SK-MEL-5 (cell line): ENCODE data around the gene PRKAG2. TPM values are rescaled to one million over a fixed set of nuclear protein-coding genes. Genes with fewer than 3 reads are reported as not detected.

Experiments
- DNase-seq: peaks from one replicate; pipeline ENCODE4 v3.0.0-alpha.2; 2016; ENCODE audit warnings: low read depth, low spot score
- in situ Hi-C: cut with HindIII; loops from 2 replicates; pipeline ENCODE4 v1.10.0; 2016; ENCODE audit warnings: low sequenced_read_pairs, high pct_unique_total_duplicates, low pct_unique_long_range_greater_than_20kb
- total RNA-seq: library from RNA; depleted of rRNA; stranded (reverse); fragments of >200 nt; shearing (Covaris generic); gene quantifications from 2 replicates; pipeline ENCODE4 v1.2.3, GENCODE V29; 2014

The PRKAG2 gene
- total RNA-seq, 1 experiment from 2014 or later = 8.8 TPM

DNA sequence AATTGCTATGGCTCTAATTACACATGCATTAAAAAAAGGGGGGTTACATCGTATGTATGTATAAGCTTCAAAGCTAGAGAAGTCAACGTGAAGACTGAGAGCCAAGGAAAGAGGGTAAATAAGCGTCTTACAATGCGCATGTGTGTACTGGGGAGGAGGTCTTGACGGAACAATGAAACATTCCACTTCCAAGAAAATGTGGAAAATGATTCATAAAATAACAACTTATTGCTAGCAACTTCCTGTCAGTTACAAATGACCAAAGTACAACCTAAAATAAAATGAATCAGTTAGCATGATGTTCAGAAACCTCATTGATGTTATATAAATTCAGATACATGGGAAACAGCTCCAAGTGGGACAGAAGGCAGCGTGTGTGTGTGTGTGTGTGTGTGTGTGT, 253.1 kb downstream of the PRKAG2 start:
- no peak for DNase-seq
- in situ Hi-C loops = no loop called here

GRCh38 chr7:151621961-151622360, 255.0 kb downstream of the PRKAG2 start:
- DNase-seq = no peak
- in situ Hi-C loops = no loop called here

GRCh38 chr7:151616443-151617213, 260.3 kb downstream of the PRKAG2 start:
- in situ Hi-C loops = no loop called here
- no peak for DNase-seq

DNA sequence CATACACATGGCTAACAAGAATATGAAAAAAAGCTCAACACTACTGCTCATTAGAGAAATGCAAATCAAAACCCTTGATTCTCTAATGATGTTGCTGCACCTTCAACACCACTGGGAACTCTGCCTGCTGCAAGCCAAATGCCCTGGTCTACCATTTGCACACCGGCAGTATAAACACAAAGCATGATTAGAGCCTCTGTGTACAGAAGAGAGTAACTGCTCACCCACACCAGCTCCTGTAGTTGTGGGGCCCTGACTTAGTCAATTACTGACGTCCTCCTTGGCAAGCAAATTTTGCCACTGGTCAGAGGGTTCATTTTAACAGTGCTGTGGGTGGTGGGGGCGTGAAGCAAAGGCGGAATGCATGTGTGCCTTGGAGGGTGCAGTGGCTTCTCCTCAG, 261.1 kb downstream of the PRKAG2 start:
- in situ Hi-C loops = no loop called here
- no peak for DNase-seq

- DNase-seq = no peak
These were observed 261.9 kb downstream of the PRKAG2 start for GRCh38 chr7:151615058-151615457.

DNA sequence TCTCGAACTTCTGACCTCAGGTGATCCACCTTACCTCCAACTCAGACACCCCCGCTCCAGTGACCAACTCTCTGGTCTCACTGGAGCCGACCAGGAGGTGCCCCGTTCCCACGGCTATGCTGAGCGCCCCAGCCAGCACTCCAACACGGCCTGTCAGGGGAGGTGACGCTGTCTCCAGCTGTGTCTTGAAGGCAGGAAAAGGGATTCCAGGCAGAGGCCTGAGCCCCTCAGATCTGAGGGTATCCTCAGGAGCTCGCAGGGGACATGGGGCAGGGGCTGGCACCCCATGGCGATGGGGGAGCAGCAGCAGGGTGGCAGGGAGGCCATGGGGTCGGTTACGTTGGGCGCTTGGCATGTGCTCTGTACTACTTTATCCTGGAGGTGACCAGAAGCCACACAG, 262.9 kb downstream of the PRKAG2 start:
- no peak for DNase-seq
- in situ Hi-C loops = no loop called here

More at GRCh38 chr7:151615058-151615457, 261.9 kb downstream of the PRKAG2 start:
- in situ Hi-C loops = no loop called here

DNA sequence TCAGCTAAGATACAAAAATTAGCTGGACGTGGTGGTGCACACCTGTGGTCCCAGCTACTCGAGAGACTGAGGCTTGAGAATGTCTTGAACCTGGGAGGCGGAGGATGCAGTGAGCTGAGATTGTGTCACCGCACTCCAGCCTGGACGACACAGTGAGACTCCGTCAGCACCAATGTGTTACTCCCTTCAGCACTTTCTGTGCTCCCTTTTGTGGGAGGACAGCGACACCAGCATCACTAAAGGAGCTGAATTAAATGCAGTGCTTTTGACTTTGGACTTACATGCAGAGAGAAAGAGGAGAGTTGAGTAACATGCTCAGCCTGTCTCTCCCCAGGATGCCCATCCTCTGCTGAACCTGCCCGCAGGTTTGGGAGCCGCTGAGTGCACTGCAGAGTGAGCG, 265.0 kb downstream of the PRKAG2 start:
- in situ Hi-C loops = no loop called here
- no peak for DNase-seq

DNA sequence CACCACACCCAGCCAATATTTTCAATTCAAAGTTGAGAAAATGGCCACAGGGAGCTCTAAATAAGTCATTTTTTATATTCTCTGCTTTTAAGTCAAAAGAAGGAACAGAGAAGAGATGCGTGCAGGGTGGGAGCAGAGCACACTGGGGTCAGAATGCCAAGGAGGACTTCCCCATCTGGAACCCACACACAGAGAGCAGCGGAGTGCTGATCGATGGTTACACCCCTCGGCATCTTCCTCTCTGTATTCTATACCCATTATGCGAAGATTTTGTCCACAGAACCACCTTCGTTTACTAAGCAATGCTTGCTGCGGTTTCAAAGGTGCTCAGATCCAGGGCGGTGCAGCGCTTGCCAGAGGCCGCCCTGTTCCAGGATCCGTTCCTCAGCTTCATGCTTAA, 265.9 kb downstream of the PRKAG2 start:
- in situ Hi-C loops = no loop called here
- no peak for DNase-seq

DNA sequence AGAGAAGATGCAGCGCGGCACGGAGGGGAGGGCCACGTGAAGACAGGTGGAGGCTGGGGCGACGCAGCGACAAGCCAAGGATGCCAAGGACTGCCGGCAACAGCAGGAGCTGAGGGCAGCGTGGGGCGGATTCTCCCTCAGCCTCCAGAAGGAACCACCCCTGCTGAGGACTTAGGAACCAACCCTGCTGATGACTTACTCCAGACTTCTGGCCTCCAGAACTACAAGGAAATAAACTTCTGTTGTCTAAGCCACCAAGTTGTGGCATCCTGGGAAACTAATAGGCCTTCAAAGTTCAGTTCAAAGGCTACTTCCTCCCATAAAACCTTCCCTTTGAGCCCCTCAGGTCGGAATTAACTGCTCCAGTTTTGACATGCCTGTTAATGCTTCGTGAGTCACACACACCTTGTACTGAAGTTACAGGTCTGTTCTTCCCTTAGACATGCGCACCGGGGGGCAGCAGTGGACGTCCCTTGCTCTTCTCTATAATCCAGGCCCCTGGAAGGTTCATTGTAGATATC, 268.8 kb downstream of the PRKAG2 start:
- in situ Hi-C loops = no loop called here
- DNase-seq = peak; percentile 45

DNA sequence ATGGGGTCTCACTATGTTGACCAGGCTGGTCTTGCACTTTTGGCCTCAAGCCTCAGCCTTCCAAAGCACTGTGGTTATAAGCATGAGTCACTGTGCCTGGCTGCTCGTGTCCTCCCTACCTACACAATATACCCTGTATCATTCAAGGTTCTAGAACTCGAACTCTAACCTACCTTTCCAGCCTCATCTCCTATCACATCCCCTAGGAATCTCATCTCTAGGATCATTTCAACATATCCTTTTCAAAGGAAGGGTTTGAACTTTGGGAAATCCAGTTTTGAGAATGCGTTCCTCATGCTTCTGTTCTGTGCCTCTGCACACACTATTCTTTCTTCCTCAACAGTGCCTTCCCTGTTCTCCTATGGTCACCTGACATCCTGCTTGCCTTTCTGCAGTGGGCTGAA, 269.4 kb downstream of the PRKAG2 start:
- DNase-seq = peak; percentile 90
- in situ Hi-C loops = no loop called here

GRCh38 chr7:151603951-151604350, 273.0 kb downstream of the PRKAG2 start:
- DNase-seq = no peak
- in situ Hi-C loops = no loop called here

DNA sequence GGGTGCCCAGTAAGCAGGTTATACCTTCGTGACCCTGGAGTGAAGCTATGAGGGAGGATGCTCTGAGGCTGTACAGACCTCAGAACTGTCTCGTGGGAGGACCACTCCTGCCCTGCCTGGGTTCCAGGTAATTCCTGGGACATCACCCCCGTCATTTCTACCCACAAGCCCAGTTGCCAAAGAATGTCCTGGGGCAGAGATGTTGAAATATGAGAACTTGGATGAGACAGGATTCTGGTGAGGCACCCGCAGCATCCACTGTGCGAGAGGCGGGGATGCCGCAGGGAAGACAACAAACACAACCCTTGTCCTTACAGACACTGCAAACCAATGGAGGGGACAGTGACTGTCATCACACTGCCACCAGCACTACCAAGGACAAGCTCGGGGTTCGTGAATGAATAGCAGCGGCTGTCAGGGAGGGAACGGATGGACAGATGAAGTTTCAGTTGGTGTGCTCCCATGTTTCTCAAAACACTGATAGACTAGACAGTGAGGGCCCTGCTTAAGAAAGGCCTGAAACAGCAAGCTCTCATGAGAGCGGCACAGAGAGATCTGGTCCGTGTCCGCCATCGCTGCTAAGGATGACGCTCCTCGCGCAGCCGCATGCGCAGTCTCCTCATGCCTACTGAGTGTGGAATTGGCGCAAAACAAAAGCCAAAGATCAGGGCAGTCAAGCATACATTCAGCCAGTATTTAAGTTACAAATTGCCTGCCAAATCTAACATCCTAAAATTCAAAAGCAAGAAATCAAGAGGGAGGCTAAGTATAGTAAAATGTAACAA, 275.2 kb downstream of the PRKAG2 start:
- DNase-seq = no peak
- in situ Hi-C loops = no loop called here

DNA sequence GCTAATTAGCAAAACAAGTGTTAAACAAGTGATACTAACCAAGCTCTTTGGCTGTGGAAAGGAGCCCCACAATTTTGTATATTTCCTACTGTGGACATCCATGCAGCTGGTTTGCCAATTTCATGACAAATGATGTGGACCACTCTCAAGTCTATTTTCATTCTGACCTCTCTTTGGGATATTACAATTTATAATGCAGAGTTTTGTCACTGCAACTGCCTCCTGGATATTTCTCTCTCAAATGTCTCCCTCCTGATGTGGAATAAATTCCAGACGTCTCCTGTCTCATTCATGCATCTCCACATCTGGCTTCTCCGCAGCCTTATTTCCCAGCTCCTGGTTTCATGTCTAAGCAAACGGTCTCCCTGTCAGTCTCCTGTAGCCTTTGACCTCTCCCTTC, 276.6 kb downstream of the PRKAG2 start:
- no peak for DNase-seq
- in situ Hi-C loops = no loop called here

DNA sequence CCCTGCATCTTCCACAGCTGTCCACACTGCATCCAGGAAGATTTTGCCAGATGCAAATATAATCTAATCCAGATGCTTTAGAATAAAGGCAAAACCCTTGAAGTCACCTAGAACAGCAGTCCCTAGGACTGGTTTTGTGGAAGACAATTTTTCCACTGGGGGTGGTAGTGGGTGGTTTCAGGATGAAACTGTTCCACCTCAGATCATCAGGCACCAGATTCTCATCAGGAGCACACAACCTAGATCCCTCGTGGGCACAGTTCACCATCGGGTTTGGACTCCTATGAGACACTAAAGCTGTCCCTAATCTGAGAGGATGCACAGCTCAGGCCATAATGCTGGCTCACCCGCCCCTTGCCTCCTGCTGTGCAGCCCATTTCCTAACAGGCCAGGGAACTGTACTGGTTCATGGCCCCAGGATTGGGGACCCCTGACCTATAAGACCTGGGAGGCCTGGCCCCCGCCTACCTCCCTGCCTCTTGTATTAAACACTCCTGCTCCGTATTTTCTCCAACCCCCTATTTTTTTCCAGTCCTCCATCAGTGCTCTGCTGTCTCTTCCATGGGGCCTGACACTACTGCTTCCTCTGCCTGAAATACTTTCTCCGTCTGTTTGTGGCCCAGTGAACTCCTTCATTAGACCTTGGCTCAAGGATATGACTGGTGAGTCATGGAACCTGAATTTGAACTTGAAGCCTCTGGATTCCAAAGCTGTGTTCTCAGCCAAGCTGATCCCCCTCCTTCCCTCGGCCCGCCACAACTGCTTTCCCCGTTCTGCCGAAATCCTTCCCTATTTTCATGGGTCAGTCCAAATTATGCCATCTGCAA, 277.3 kb downstream of the PRKAG2 start:
- in situ Hi-C loops = no loop called here

DNA sequence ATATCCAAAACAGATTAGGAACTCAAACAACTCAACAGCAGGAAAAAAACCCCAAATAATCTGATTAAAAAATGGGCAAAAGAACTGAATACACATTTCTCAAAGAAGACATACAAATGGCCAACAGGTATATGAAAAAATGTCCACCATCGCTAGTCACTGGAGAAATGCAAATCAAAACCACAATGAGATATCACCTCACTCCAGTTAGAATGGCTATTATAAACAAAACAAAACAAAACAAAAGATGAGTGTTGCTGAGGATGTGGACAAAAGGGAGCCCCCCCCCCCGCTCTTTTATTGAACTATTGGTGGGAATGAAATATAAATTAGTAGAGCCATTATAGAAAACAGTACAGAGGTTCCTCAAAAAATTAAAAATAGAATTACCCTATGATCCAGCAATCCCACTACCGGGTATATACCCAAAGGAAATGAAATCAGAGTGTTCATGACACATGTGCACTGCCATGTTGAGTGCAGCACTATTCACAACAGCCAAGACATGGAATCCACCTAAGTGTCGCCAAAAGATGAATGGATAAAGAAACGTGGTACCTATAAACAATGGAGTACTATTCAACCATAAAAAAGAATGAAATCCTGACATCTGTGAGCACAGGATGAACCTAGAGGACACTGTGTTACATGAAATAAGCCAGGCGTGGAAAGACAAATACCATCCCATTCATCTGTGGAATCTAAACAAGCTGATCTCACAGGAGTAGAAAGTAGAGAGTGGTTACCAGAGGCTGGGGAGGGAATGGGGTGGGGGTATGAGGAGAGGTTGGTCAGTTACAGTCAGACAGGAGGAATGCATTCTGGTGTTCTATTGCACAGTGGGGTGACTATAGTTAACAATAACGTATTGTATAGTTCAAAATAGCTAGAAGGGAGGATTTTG, 279.1 kb downstream of the PRKAG2 start:
- in situ Hi-C loops = no loop called here
- DNase-seq = peak; percentile 47

More for the DNA sequence above, 277.3 kb downstream of the PRKAG2 start:
- DNase-seq = no peak

DNA sequence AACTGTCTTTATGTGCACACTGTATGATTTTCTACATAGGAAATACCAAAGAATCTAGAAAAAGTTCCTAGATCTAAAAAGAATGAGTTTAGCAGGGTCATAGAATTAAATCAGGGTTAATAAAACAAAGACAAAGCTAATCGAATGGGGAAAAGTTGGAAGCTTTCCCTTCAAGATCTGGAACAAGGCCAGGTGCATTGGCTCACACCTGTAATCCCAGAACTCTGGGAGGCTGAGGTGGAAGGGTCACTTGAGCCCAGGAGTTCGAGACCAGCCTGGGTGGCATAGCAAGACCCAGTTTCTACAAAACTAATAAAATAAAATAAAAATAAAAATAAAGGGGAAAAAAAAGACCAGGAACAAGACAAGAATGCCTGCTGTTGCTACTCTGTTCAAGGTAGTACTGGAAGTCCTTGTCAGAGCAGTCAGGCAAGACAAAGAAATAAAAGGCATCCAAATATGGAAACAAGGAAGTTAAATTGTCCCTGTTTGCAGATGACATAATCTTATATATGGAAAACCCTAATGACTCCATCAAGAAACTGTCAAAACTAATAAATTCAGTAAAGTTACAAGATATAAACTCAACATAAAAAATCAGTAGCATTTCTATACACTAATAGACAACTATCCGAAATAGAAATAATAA, 281.1 kb downstream of the PRKAG2 start:
- DNase-seq = no peak
- in situ Hi-C loops = no loop called here
